Caco-2 (cell line): ENCODE measurements around the gene ST6GALNAC5. TPM values are rescaled to one million over a fixed set of nuclear protein-coding genes. Genes with fewer than 3 reads are reported as not detected.

Experiments used
- BruUV-seq: library from RNA; stranded (reverse); fragments of 400-500 nt; replicated peaks from 2 replicates; lab custom pipeline; 2021; lab: Mats Ljungman, UMichigan
- CTCF ChIA-PET: fragments of 300-600 bp; sonication (Branson Sonifier 250); formaldehyde crosslinking; loops from one replicate; lab custom pipeline; 2022; ENCODE audit warnings: antibody characterized with exemption; lab: Charles Lee
- POLR2A ChIA-PET: fragments of 300-600 bp; sonication (Branson Sonifier 250); formaldehyde crosslinking; loops from one replicate; lab custom pipeline; 2022; ENCODE audit warnings: antibody characterized with exemption; lab: Charles Lee
- DNase-seq, 2 experiments: peaks; one replicate each; pipeline versions ENCODE4 v3.0.0 to v3.0.0-alpha.2; 2020 to 2022
- H3K27me3 ChIP-seq: replicated peaks from 2 replicates; pipeline ENCODE4 v1.6.0; 2011; ENCODE audit warnings: low read length; ENCODE audit not compliant: control insufficient read depth, insufficient read depth
- H3K36me3 ChIP-seq: 2 replicates; pipeline ENCODE4 v1.5.1; 2011; ENCODE audit warnings: low read length; ENCODE audit not compliant: control insufficient read depth, insufficient read depth
- H3K4me1 ChIP-seq: fragments of 250-450 bp; sonication (Bioruptor Pico); 2 replicates; pipeline ENCODE4 v1.5.1; 2020; ENCODE audit warnings: mild to moderate bottlenecking
- H3K4me3 ChIP-seq: 2 replicates; pipeline ENCODE4 v1.5.1; 2011; ENCODE audit warnings: low read depth, mild to moderate bottlenecking, control low read depth, low read length
- H3K9me3 ChIP-seq: fragments of 250-450 bp; sonication (Bioruptor Pico); 2 replicates; pipeline ENCODE4 v1.5.1; 2020; ENCODE audit warnings: mild to moderate bottlenecking, moderate library complexity
- H3K27ac Mint-ChIP-seq: one replicate; pipeline ENCODE4 v1.8.0; 2022; ENCODE audit warnings: mixed read lengths; ENCODE audit not compliant: unreplicated experiment
- H3K27me3 Mint-ChIP-seq: one replicate; pipeline ENCODE4 v1.8.0; 2022; ENCODE audit warnings: mixed read lengths; ENCODE audit not compliant: insufficient read depth, unreplicated experiment
- H3K36me3 Mint-ChIP-seq: one replicate; pipeline ENCODE4 v1.8.0; 2022; ENCODE audit warnings: mild to moderate bottlenecking, mixed read lengths; ENCODE audit not compliant: insufficient read depth, unreplicated experiment
- H3K4me1 Mint-ChIP-seq: one replicate; pipeline ENCODE4 v1.8.0; 2022; ENCODE audit warnings: low read depth, mixed read lengths; ENCODE audit not compliant: unreplicated experiment
- H3K4me3 Mint-ChIP-seq: one replicate; pipeline ENCODE4 v1.8.0; 2022; ENCODE audit warnings: mild to moderate bottlenecking, moderate library complexity, mixed read lengths; ENCODE audit not compliant: unreplicated experiment
- H3K9me3 Mint-ChIP-seq: one replicate; pipeline ENCODE4 v1.8.0; 2022; ENCODE audit warnings: mixed read lengths; ENCODE audit not compliant: unreplicated experiment
- CTCF ChIP-seq, 2 experiments: fragments of 200-600 bp in 1 of 2; IDR thresholded peaks; 1 replicate in 1 of 2; 2 replicates in 1 of 2; pipeline versions ENCODE4 v1.5.1 to v1.8.0; 2011 to 2022; ENCODE audit warnings: antibody characterized with exemption in 1 of 2, control low read depth in 1 of 2, inconsistent platforms in 1 of 2, low read depth in 1 of 2, low read length in 1 of 2, mild to moderate bottlenecking in 1 of 2, moderate library complexity in 1 of 2; ENCODE audit not compliant: insufficient read depth in 1 of 2, severe bottlenecking in 1 of 2, unreplicated experiment in 1 of 2
- intact Hi-C: fragments of 100-400 bp; cut with micrococcal nuclease; formaldehyde crosslinking; loops from one replicate; pipeline ENCODE4 v1.10.0; 2022; ENCODE audit not compliant: unreplicated experiment
- total RNA-seq: library from RNA; stranded (reverse); gene quantifications from 2 replicates; pipeline ENCODE4 v1.2.3, GENCODE V29; 2022

The ST6GALNAC5 gene
- total RNA-seq, 1 experiment from 2014 or later, result 0.09 TPM

- Histone ChIP-seq H3K4me1 (no peaks in the 10 kb centered on the region), H3K36me3 (no peaks in the 10 kb centered on the region), H3K9me3 (no peaks in the 10 kb centered on the region), H3K27me3 (no peaks in the 10 kb centered on the region), H3K4me3 (no peak overlapping the region)
- TF ChIP-seq CTCF (IDR thresholded peaks at IDR 0.05; ENCODE audit: insufficient read depth in 1 of 2, low read depth in 1 of 2, low read length in 1 of 2, severe bottlenecking in 1 of 2, unreplicated experiment in 1 of 2), result no peak
- Mint-ChIP-seq H3K4me1 (no peaks in the 10 kb centered on the region), H3K27ac (no peak overlapping the region), H3K36me3 (no peaks in the 10 kb centered on the region), H3K9me3 (no peaks in the 10 kb centered on the region), H3K4me3 (no peak overlapping the region), H3K27me3 (peaks cover 5% of the 10 kb centered on the region)
- ChIA-PET POLR2A (no interaction called here), CTCF (no interaction called here)
- no TSS peak for BruUV-seq
- intact Hi-C loops, result no loop called here
- no peak for DNase-seq
Measured at GRCh38 chr1:77021732-77022131, 154.5 kb downstream of the ST6GALNAC5 start.

GRCh38 chr1:77024500-77024899, 157.2 kb downstream of the ST6GALNAC5 start:
- no peaks in the 10 kb centered on the region for H3K9me3 ChIP-seq
- no peaks in the 10 kb centered on the region for H3K36me3 ChIP-seq
- TF ChIP-seq CTCF (IDR thresholded peaks at IDR 0.05; ENCODE audit: insufficient read depth in 1 of 2, low read depth in 1 of 2, low read length in 1 of 2, severe bottlenecking in 1 of 2, unreplicated experiment in 1 of 2), result no peak
- H3K4me3 ChIP-seq, result no peak overlapping the region
- no peaks in the 10 kb centered on the region for H3K27me3 ChIP-seq
- no peaks in the 10 kb centered on the region for H3K4me1 ChIP-seq
- Mint-ChIP-seq H3K27ac (no peak overlapping the region), H3K9me3 (no peaks in the 10 kb centered on the region), H3K27me3 (peaks cover 3% of the 10 kb centered on the region), H3K36me3 (no peaks in the 10 kb centered on the region), H3K4me3 (no peak overlapping the region), H3K4me1 (no peaks in the 10 kb centered on the region)
- ChIA-PET POLR2A (no interaction called here), CTCF (no interaction called here)
- no peak for DNase-seq
- intact Hi-C loops, result no loop called here
- no TSS peak for BruUV-seq

GRCh38 chr1:77025599-77025998, 158.3 kb downstream of the ST6GALNAC5 start:
- no TSS peak for BruUV-seq
- Mint-ChIP-seq H3K27me3 (peaks cover 3% of the 10 kb centered on the region), H3K27ac (no peak overlapping the region), H3K4me3 (no peak overlapping the region), H3K9me3 (no peaks in the 10 kb centered on the region), H3K4me1 (no peaks in the 10 kb centered on the region), H3K36me3 (no peaks in the 10 kb centered on the region)
- Histone ChIP-seq H3K27me3 (no peaks in the 10 kb centered on the region), H3K36me3 (no peaks in the 10 kb centered on the region), H3K4me3 (no peak overlapping the region), H3K9me3 (no peaks in the 10 kb centered on the region), H3K4me1 (no peaks in the 10 kb centered on the region)
- TF ChIP-seq CTCF (IDR thresholded peaks at IDR 0.05; ENCODE audit: insufficient read depth in 1 of 2, low read depth in 1 of 2, low read length in 1 of 2, severe bottlenecking in 1 of 2, unreplicated experiment in 1 of 2), result no peak
- CTCF ChIA-PET, result no interaction called here
- no peak for DNase-seq
- POLR2A ChIA-PET, result no interaction called here
- intact Hi-C loops, result no loop called here
